GM21360 (cell line): ENCODE results near the gene RBBP5.

Experiments
- ATAC-seq: cut with Tn5 transposase; IDR thresholded peaks from one replicate; pipeline ENCODE4 v1.9.1; 2021; ENCODE audit warnings: mild to moderate bottlenecking, moderate library complexity; ENCODE audit not compliant: unreplicated experiment

The RBBP5 gene

DNA sequence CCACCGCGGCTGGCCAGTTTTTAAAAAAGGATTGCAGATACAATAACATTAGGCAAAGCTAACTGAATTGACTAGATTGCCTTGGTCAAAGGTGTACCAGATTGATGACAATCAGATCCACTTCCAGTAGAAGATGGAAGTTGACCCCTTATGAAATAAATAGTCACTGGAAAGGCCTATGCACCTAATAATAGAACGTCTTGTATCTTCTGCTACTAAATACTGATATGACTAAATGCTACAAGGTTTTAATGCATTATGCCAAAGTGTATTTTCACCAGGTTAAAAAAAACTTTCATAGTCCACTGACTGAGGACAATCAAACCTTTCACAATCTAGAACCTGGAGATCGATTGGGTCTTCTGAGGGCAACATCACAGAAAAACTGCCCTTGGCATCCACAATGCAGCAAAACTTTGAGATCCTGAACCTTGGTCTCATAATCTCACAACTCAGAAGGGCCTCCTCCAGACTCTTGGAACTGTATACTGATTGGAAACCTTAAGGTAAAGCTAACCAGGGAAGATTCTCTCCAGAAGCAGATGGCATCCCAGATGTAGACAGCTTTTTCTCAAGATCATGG is 7.8 kb upstream of the RBBP5 start:
- no peak for ATAC-seq

DNA sequence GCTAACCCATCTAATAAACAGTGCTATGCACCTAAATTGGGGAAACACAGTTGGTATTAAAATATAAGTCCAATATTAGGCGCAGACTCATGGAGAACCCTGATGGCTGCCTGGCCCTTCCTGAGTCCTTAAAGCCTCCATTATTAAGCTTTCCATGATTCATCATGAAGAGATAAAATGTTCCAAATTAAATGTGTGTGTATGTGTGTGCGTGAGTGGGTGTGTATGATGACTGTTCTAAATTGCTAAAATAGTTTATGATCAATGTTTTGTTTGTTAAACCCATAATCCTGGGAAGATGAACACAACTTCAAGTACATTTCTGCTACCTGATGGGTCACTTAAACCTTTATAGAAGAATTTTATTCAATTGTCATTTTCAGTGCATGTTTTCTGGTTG is 6.3 kb upstream of the RBBP5 start:
- no peak for ATAC-seq

DNA sequence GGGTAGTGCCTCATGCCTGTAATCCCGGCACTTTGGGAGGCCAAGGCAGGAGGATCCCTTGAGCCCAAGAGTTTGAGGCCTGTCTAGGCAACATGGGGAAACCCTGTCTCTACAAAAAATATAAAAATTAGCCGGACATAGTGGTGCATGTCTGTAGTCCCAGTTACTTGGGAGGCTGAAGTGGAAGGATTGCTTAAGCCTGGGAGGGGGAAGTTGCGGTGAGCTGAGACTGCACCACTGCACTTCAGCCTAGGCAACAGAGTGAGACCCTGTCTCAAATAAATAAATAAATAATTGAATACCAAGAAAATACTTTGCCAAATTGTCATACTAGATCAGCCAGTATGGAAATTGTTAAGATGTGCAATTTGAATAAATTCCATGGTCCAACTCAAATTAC is 5.9 kb upstream of the RBBP5 start:
- no peak for ATAC-seq

DNA sequence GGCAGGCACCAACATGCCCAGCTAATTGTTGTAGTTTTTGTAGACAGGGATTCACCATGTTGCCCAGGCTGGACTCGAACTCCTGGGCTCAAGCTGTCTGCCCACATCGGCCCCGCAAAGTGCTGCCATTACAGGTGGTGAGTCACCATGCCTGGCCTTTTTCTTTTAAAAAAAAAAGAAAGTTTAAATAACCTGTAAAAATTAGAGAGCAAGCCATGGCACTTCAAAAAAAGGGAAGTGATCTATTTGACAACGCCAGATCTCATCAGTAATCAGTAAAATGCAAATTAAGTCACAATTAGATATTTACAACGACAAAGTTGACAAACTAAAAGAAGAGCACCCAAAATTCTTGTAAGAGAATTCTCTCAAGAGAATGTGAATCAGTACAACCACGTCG is 2.9 kb upstream of the RBBP5 start:
- no peak for ATAC-seq

DNA sequence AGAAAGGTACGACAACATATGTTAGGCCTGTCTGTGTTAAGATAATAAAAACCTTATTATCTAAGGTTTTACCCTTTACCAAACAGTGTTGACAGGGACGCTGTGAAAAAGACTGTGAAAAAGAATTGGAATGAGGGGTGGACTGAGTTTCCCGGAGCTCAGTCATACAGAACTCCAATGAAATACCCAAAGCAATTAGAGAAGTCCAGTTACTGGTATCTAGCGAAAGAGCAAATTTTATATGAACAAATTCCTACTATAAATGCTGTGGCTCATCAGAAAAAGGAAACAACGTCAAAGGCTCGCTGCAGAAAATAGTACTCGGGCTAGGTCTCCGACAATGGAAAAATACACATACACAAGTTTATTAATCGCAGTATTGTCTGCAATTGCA is 708 bp upstream of the RBBP5 start:
- no peak for ATAC-seq

DNA sequence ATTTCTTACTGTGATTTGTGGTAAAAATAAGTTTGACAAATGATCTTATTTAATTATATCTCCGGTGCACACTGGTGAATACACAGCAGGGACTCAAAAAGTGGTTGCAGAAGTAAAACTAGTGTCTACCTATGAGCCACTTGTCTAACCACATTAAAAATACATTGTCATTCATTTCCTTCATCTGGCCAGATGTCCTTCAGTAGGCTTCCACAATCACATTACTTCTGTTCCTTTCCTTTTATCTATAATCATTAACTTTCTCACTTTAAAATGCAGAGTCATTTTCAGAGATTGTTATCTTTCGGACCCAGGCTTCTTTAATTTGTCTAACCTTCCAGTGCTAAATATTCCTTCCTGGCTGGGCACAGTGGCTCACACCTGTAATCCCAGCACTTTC is 3.0 kb downstream of the RBBP5 start:
- no peak for ATAC-seq

DNA sequence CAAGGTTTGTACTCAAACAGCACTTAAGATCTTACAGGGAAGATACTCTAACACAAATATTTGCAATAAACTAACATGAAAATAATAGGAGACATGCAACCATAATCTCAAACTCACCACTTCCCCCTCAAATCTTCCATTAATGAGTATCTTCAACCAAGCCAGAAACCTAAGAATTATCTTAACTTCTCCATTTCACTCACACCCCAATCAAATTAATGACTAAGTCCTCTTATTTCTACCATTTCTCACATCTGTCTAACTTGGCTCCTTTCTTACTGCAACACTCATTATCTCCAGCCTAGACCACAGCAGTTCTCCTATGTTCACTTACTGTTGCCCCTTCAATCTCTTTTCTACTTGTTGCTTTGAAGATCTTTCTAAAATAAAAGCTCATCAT is 10.4 kb downstream of the RBBP5 start:
- no peak for ATAC-seq

DNA sequence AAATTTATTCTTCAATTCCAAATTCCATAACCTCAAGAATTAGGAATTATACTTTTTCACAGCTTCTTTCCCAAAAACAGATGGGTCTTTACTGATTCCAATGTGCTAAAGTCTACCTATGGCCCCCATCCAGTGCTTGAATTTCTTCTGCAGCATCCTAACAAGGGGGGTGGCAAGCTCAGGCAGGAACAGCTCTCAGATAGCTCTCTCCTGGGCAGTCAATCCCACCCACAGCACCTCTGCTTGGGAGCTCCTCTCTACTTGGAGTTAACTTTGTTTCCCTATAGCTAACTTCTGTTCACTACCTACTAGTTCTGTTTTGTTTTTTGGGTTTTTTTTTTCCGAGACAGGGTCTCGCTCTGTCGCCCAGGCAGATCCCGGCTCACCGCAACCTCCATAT is 12.1 kb downstream of the RBBP5 start:
- no peak for ATAC-seq

DNA sequence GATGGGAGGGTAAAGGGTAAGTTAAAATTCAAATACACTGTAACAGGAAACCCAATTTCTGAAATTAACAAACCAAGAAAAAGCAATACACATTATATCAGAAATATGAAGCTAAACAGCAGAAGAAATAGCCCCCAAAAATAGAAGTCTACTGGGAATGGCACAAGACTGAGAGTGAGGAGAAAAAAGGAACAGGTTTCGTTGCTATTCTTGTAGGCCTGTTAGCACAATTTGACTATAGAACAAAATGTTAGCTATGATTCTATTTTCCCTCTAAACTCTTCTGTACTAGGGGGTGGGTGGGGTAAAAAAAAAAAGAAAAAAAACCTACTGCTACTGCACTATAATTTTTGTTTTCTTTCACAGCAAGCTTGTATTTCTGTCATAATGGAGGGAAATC is 12.5 kb downstream of the RBBP5 start:
- ATAC-seq, result no peak

DNA sequence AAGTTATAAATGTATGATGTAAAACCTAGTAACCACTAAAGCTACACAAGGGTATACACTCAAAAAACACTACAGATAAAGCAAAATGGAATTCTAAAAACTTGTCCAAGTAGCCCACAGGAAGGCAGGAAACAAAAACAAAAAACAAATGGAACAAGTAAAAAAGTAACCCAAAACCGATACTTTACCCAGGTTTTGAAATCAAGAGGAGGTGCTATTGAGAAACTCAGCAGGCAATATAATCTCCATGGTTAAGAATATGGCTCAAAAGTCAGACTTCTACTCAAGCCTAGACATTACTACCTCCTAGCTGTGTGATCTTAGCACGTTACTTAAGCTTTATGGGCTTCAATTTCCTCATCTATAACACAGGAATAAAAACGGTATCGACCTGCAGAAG is 13.3 kb downstream of the RBBP5 start:
- no peak for ATAC-seq

DNA sequence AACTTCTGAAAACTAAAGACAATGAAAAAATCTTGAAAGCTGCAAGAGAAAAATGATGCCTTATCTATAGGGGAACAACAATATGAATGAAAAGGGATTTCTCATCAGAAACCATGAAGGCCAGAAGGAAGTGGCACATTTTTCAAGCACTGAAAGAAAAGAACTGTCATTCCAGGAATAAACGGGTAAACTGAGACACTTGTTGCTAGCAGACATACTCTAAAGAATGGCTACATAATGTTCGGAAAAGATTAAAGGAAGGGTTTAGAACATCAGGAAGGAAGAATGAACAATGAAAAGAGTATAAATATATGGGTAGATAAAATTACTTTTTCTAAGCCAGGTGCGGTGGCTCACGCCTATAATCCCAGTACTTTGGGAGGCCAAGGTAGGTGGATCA is 14.5 kb downstream of the RBBP5 start:
- no peak for ATAC-seq

DNA sequence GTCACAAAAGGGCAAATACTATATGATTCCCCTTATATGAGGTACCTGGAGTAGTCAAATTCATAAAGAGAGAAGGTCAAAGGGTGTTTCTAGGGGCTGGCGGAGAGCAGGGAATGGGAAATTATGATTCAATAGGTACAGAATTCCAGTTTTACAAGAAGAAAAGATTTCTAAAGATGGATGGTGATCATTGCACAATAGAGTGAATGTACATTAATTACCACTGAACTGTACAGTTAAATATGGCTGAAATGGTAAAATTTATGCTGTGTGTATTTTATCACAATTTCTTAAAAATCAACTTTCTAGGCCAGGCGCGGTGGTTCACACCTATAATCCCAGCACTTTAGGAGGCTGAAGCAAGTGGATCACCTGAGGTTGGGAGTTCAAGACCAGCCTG is 19.4 kb downstream of the RBBP5 start:
- ATAC-seq, result no peak

DNA sequence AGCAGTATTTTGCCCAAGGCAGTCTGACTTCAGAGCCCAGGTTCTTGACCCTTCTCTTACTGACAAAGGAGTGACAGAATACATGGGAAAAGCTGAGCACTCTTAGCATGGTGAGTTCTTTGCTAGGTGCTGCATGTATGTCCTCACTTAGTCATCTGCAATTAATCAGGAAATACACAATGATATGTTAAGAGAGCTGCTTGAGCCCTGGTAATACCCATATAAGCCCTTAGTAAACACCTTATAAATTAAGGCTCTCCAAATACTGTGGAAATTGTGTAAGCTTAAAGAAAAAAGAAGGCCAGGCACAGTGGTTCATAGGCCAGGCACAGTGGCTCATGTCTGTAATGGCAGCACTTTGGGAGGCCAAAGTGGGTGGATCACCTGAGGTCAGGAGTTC is 23.5 kb downstream of the RBBP5 start:
- no peak for ATAC-seq

DNA sequence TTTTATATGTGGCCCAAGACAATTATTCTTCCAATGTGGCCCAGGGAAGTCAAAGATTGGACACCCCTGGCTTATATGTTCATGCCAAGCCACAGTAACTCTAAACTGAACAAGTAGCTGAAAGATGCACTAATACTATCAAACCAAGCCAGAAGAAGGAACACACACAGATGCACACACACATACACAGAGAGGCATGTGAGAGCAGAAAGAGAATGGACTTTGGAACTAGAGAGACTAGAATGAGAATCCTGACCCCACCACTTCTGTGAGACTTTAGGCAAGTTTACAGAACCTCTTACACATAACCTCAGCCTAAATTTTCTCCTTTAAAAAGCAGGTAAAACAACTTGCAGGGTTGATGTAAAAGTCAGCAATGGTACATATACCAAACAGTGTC is 26.4 kb downstream of the RBBP5 start:
- no peak for ATAC-seq

DNA sequence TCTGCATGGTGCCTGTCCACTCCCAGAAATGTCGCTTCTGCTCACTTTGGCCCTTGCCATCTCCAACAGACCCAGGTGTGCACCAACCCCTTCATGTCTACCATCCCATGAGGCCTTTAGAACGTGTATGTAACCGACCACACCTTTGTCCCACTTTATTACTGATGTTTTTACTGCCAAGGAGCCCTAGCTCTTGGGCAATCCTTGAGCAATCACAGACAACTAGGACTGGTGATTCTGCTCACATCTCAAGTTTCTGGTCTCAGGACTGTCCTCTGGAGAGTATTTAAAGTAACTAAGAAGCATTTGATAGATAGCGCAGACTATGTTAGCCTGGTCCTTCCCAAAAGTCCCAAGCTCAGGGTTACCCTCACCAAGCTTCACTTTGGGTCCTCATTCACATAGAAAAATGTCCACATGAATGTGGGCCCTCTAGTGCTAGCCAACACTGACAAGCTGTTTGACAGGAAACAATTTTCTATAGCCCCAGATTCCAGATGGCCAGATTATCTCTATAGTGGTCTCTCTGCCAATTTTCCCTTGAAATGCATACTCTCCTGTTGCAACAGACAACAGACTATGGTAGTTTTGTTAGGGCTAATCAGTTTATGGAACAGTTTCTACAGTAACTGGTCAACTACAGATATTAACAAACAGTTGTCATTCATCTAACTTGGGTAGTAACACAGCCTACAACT is 30.6 kb downstream of the RBBP5 start:
- ATAC-seq, result no peak

DNA sequence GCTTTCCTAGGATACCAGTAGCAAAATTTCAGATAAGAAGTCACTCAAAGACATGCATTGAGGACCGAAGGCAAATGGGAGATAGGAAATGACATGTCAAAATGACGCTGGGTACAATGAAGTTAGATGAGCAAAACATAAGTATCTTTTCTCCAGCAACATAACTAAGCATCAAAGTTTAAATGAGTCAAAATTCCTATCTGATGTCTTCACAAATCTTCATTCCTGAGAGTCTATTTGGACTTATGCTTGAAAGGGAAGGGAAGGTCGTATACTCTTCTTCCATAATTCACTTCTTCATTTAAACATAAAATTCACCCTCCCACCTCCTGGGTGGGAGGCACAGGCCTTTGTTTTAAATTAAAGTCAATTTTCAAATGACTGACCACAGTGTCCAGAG is 33.4 kb downstream of the RBBP5 start:
- no peak for ATAC-seq

DNA sequence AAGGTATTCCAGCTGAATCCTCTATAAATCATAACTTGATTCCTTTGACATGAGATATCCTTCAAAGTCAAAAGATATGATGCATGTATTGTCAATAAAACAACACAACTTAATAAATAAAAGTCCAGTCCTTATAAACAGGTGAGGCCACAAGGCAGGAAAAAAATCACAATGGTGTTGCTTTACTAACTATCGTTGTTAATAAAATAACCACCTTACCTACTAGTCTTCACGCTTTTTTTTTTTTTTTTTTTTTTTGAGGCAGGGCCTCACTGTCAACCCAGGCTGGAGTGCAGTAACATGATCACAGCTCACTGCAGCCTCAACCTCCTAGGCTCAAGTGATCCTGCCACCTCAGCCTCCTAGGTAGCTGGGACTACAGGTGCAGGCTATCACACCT is 37.4 kb downstream of the RBBP5 start, which contains the start of gene TMEM81:
TSS of gene TMEM81 (minus strand) at position 101 of the 400 bp plus-strand sequence. CDS start 140 bp downstream, outside the sequence.
- no peak for ATAC-seq

DNA sequence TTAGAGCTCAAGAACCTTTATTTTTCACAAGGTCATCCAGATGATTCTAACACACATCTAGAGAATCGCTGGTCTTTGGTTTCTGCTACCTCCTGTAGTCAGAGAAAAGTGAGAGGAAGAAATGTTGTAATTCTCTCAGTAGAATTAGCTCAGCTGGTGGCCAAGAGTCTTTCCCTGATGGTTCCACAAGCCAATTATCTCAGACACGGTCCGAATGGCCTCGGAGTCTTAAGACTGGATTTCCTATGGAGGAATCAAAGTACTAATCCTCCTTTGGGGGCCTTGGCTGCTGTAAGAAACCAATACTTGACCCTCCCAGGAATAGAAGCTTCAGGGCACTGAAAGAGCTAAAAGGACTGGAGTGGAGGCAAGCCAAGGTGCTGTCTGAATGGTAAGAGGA is 39.3 kb downstream of the RBBP5 start:
- no peak for ATAC-seq

DNA sequence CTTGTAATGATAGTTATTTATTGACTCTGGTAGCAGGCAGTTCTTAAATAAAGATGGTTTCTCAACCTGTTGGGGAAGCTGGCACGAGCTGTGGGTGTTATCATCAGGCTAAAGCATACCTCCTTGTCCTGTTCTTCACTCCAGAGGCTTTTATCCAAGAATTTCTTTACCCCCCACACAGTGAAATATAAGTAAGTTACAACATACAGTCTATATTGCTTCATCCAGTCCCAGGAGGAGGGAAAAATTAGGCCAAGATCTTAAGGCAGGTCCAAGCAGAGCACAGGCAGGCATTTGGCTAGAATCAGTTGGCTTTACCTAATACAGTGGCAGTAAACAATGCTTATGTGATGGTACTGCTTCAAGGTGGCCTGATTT is 43.9 kb downstream of the RBBP5 start:
- ATAC-seq, result no peak

DNA sequence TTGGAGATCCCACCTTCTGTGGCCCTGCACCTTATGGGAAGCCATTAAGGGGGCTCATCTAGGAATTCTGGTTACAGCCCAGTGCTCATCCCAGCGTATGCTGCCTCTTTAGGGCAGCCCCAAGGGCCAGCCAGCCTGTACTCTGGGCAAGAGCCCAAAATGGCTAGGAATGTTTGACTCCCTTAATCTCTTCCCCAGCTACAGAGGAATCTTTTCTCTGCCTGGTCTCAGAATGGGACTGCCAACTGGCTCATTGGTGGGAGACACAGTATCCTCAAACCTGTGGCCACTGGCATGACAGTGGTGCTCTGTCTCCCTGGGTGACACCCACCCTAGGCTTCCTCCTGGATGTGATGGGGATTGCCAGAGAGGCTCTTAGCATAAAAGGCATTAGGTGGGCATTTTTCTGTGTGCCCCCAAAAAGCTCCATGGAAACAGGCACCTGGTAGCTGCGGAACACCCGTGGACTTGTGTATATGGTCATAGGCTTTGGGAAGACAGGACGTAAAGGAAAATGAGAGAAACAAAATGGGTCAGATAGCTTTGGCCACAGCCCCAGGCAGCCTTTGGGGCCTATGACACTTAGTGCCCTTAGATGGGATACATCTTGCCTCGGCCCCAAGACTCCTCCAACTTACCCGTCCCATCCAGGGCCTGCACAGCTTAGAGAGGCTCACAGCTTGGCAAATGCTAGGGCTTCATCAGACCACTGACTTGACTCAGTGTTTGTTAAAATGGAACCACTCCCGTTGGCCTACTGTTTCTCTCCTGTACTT is 44.4 kb downstream of the RBBP5 start:
- no peak for ATAC-seq

DNA sequence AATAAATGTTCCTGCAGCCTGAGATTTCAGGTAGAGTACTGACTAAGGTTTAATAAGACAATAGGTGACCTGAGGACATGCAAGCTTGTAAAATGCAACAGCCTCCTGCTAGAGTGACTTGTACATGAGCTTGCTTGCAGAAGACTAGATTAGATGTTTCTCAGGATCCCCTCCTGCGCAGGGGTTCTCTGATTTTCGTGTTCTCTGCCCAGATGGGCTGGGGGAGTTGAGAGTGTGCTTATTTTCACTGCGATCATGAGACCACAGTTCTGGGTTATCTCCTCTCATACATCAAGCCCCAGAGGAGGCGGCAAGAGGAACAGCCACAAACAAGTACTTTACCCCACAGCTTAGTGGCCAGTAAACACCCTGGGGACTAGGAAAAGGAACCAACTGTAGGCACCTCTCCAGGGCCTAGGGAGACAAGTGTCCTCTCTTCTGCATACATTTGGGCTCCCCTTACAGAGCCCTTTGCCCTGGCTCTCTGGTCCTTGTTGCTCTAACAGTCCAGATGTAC is 45.5 kb downstream of the RBBP5 start:
- no peak for ATAC-seq

DNA sequence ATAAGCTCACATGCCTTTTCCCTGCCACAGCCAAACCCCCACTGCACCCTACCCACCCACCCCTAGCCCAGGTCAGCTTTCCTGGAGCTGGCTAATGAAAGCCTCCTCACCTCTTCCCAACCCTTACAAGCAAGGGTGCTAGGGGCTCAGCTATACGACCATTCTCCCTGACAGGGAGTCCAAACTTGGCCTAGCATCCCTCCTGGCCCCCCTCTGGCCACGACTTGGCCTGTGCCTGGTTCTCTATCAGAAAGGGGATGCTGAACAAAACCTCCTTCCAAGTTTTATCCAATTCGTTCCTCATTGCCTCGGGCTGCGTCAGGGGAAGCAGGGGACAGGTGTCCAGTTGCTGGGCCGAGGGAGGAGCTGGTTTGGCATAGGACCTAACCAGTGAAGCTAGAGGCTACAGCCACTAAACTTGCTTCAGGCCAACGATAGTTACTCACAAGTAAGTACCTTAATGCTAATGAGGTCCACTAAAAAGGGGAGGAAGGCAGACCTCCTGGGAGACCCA is 46.1 kb downstream of the RBBP5 start:
- ATAC-seq, result no peak
